ENCODE measurements around the gene UROS.

UROS gene

GRCh38 chr10:125822878-125823662, at the start of gene UROS, which contains the start of gene BCCIP:
TSS of gene UROS (minus strand) at chr10:125823258. CDS start at chr10:125816499, 6,759 bp downstream.
TSS of gene BCCIP (plus strand) at chr10:125823546. CDS start at chr10:125823558, 12 bp downstream.
- peak; percentile 86 for DNase-seq

GRCh38 chr10:125871338-125871737, 48.3 kb upstream of the UROS start:
- DNase-seq = no peak

- no peak for DNase-seq
Measured at GRCh38 chr10:125868372-125868975, 45.4 kb upstream of the UROS start.

GRCh38 chr10:125866421-125867029, 43.5 kb upstream of the UROS start:
- no peak for DNase-seq

- DNase-seq = no peak
Measured at GRCh38 chr10:125865120-125865519, 42.1 kb upstream of the UROS start.

- DNase-seq = no peak
Measured at GRCh38 chr10:125859128-125859817, 36.2 kb upstream of the UROS start.

DNA sequence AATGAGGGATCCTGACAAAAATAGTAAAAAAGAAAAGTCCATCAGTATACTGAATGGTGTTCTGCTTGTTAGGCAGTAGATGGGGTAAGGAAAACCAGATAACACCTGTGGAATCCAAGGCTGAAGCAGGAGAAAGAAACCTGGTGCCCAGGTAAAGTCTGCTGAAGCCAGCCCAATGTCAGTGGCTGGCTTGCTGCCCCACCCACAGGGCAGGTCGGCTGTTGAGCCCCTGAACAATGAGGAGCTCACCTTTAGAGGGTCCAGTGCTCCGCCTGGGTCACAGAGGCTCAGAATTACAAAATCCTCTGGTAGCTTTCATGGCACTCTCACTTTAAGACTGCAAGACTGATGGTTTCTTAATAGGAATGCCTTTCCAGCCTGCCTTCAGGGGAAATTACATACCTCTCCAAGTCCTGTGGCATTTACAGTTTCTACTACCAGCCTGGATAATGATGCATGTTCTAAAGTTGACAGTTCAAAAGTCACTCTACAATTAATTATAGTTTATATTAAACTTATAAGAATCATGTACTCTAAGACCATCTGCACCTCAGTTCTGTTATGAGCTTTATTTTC, 34.2 kb upstream of the UROS start:
- no peak for DNase-seq

GRCh38 chr10:125852487-125852886, 29.4 kb upstream of the UROS start:
- DNase-seq = no peak

- no peak for DNase-seq
Measured at GRCh38 chr10:125850766-125851731, 28.0 kb upstream of the UROS start.

GRCh38 chr10:125849448-125849847, 26.4 kb upstream of the UROS start:
- no peak for DNase-seq

GRCh38 chr10:125848857-125849256, 25.8 kb upstream of the UROS start:
- DNase-seq = no peak

- DNase-seq = no peak
Measured at GRCh38 chr10:125848371-125848770, 25.3 kb upstream of the UROS start.

- DNase-seq = no peak
Measured at GRCh38 chr10:125846894-125847293, 23.8 kb upstream of the UROS start.

- DNase-seq = no peak
Measured at GRCh38 chr10:125845617-125846016, 22.6 kb upstream of the UROS start.

- DNase-seq = no peak
Measured at GRCh38 chr10:125844751-125845221, 21.7 kb upstream of the UROS start.

GRCh38 chr10:125843603-125844329, 20.7 kb upstream of the UROS start:
- no peak for DNase-seq

DNA sequence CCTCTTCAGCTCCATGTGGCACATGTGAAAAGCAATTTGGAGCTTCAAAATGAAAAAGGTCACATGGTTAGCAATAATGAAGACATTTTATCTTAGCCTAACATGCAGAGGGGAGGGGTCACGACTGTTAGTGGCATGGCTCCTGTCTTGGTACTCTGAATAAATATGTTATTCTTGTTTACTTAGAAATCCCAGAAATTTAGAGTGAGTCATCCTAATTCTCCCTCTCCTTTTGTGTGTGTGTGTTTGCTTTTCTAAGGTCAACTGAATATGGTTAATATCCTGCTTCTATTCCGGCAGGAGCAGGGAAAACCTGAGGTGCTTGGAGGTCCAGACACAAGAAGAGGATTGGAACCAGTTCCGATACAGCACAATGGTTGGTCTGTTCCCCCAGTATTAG, 17.9 kb upstream of the UROS start:
- peak; percentile 14 for DNase-seq

DNA sequence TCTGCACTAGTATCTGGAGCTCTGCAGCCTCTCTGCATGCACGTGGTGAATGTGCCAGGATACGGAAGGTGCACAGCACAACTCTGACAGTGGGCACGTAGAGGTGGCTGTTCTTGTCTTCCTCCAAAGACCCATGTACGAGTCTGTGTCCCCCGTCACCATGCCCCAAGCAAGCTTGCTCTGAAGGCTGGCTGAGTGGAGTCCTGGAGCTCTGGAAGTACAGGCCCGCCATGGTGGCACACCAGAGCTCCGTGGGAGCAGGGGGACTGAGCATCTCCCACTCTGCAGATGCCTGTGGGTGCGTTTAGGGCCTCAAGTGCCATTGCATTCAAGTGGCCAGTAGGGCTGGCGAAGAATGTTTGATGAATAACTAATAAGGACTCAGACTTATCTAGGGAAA, 17.3 kb upstream of the UROS start:
- DNase-seq = no peak

DNA sequence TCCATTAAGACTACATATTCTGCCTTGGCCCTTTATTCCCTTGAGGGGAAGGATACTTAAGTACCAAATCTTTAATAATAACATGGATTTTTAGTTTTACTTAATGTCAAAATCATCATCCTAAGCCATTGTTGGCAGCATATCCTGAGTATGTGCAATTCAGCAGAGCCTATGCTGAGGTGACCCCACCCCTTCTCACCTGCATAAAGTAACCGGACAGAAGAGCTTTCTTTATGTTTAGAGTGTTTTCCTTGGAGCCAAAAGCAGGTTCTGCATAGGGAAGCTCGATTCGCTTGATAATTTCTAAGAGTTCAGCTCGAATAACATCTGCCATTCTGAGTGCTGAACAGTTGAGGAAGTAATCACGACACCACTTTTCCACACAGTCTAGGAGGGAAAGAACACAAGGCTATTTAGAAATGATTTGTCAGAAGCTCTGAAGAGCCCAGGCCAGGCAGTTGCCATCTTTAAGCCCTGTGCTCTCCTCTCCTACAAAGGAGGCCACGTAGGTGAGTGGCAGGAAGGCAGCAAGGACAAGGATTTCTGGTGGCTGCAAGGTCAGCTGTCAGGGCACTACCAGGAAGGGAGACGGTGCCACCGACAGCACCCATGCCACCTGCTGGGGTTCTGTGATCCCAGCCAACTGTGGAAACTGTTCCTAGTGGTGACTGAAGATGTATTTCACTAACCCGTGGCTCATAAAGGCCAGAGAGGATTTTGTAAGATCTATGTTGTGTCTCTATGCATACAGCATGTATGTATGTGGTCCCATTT, 15.9 kb upstream of the UROS start:
- no peak for DNase-seq

GRCh38 chr10:125836746-125837145, 13.7 kb upstream of the UROS start:
- no peak for DNase-seq

All from amniotic stem cell (primary cell).